Hematopoietic multipotent progenitor cell treated with erythropoietin and hydrocortisone succinate and interleukin-3 and kit ligand, for 8 days (in vitro differentiated cells): ENCODE measurements around the gene VAC14.

Experiments used
- DNase-seq: peaks from one replicate; pipeline ENCODE4 v3.0.0-alpha.2; 2015

The VAC14 gene

DNA sequence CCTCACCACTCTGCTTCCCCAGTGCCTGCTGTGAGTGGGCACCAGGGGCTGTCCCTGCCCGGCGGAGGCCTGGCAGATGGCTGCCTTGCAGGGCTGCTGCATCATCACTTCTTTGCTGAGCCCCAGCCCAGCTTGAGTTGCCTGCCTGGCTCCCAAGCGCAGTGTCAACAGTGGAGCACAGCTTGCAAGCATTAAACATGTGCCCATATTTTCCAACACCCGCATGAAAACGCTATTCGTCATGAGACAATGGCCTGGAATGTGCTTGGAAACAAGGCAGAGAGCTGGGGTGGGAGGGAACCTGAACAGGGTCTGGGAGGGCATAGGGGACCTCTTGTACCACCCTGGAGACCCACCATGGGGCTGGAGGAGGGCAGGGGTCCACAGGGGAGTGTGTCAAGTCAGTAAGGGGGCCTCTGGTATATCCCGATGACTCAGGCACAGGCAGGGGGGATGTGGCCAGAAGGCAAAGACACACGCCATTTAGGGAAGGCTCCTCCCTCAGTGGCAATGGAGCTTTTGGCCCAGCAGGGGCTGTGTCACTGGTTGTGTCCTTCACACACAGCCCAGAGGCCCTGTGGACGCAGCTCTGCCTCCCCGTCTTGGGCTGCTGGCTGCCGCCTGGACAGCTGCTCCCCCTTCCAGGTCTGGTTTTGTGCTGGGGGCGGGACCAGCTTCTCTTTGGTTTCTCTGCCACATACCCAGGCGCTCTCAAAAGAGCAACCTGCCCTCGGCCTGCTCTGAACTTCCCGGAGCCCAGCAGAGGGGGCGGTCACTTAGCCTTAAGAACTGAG is 97.7 kb downstream of the VAC14 start:
- DNase-seq = no peak

DNA sequence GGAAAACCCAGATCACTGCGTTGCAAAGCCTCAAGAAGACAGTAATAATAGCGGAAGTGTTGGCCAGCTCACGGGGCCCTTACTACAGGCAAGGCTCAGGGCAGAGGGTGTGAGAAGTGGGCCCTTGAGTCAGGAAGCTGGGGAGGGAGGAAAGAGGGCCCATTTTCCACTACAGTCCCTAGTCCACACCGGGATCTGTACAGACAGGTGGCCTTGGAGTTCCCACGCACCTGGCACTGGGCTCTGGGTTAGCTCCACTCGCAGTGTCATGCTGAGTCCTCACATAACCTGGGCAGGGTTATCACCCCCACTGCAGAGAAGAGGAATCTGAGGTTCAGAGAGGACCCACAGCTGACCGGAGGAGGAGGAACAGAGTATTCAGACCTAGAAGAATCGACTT is 98.3 kb downstream of the VAC14 start:
- DNase-seq = no peak

DNA sequence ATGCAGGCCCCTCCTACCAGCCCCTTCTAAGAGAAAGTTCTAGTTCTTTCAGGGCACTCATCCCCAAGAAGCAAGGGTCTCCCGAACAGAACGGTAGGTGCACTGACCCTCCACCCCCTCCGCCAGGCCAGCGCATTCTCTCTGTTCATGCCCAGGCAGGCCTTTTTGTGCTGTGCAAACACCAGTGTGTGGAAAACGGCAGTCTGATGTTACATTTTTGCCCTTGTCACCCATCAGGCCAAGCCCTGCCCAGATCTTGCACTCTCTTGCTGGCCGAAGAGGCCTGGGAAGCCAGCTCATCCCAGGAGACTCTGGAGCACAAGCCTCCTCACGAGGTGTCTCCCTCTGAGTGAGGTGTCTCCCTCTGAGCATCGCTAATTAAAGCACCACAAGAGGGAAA is 99.0 kb downstream of the VAC14 start:
- no peak for DNase-seq

DNA sequence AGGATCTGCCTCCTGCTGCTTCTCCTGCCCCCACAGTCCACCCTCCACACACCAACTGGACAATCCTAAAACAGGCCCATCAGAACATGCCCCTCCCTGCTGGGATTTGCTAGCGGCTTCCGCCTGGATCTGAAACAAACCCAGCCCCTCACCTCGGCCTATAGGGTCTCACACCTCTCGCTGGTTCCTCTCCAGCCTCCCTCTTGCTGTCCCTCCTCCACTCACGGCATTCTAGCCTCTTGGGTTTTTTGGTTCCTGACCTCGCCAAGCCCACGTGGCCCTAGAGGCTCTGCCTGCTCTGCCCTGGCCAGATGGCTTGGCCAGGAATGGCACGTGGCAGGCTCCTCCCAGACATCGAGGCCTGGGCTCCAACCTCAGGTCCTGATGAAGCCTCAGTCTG is 99.4 kb downstream of the VAC14 start:
- DNase-seq = no peak

DNA sequence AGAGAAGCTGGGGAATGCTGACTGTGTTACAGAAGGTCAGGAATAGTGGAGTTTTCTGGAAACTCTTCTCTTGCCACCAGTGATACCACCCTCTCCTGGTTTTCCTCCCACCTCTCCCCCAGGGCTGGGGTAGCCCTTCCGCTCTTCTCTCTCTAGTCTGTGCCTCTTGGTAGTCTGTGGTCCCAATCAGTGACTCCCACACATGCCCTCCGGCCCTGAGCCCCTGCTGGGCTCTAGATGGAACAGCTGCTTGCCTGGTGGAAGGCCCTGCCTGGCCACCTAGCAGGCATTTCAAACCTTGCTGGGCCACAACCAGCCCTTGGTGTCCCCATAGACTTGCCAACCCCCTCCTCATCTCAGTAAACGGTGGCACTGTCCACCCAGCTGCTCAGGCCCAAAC is 99.9 kb downstream of the VAC14 start:
- no peak for DNase-seq

DNA sequence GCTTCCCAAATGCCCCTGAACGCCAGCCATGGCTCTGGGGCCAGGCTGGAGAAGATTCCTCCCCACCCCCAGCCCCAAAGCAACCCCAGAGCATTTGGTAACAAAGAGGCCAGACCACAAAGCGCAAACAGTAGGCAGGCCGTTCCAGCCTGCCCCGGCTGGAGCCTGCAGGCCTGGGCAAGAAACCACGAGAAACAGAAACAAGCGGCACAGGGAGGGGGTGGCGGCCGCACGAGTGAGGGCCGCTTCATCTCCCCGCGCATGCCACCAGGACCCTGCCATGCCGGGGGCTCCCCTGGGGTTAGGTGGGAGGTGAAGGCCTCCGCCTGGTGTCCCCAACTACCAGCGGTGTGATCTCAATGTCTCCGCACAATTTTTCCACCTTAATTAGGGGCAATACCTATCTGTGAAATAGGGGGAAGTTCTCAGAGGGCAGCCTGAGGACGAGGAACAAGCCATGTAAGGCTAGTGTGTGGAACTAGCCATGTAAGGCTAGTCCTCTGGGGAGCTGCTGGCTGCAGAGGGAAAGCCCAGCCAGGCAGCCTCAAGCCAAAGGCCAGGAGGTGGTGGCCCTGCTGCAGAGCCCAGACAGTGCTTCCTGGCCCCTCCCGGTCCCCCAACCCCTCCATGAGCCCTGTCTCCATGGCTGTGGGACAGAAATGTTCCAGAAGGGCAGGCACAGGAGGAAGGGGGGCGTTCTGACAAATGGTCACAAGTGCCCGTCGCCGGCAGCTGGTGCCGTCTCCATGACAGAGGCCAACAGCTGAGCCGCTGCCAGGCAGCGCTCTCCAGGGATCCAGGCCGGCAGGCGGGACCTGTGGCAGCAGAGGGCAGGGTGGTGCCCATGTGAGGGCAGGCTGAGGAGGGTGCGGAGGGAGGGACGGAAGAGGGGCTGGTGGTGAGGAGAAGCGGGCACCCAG is 100.6 kb downstream of the VAC14 start:
- DNase-seq = no peak

DNA sequence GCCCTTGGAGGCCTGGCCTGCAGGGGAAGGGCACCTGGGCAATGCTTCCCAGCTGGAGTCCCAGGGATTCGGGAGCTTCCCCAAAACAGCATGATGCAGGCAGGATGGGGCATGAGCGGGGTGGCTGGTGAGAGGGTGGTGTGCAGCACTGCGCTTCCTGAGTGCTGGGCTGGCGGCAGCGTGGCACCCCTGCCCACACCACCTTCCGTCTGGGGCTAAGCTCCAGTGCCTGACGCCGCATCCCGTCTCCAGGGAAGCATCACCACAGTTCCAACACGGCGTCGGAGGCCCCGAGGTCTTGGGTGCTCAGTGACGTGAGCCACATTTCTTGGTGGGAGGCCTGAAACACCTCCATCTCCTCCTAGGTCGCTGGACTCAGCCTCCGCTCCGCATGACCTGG is 101.3 kb downstream of the VAC14 start:
- no peak for DNase-seq

DNA sequence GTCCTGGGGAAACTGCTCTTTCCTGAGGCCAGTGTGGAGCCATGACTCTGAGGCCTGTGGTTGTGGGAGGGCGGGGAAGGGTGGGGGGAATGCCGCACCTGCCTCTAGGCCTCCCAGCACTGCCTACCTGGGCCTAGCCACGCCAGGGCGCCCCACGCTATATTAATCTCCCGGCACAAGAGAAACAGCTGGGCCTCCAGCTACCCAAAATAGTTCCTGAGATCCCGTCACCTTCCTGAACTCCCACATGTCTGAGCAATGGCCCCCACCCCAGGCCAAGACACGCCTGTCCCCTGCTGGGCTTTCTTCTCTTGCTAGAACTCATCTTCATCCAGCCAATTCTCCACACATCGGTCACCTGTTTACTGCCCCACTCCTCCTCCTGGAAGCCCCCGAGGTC is 102.1 kb downstream of the VAC14 start:
- DNase-seq = no peak

DNA sequence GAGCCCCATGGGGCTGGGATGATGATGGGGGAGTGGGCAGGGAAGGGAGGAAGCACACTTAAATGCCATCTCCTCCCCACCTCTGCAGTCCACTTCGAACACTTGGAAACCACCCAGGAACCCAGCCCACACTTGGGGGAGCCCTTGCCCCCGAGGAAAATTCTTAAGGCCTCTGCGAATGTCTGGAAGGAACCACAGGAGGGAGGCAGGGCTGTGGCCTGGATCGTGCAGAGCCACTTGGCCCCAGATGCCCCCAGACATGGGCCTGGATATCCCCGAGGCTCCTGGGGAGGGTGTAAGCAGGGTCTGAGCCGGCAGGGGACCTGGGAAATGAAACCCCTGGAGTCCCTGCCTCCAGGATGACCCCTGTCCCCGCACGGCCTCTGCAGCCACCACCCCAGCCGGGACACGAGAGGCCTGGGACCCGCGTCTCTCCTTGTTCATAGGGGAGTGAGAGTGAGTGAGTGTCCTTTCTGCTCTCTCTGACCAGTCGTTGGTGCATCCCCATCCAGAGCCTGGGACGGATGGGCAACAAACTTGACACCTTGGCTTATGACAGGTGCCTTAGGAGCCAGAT is 103.3 kb downstream of the VAC14 start:
- no peak for DNase-seq

DNA sequence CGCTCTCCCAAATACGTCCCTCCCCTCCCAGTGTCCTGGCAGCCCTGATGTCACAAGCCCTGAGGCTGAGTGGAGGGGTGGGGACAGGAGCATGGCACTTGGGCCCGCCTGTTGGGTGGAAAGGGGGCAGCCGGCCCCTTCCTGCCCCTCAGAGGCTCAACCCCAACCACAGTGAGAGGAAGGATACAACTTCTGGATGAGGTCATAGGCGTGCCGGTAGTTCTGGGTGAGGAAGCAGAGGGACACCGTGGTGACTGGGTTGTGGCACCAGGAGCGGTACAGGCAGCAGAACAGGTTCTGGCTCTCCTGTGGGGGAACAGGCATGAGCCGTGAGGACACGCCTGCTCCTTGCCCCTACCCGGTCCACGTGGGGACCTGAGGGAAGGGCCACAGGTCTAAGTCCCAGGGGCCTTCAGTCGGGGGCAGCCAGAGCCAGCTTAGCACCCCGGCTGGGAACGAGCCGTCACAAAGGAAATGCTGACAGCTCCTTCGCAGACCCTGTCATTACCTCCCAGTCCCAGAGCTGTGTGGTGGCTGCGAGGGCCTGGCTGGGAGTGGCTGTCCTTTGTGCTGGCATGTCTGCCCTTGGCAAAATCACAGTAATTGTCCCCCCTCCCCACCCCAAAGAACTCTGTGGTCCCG is 103.9 kb downstream of the VAC14 start:
- DNase-seq = peak; percentile 59

DNA sequence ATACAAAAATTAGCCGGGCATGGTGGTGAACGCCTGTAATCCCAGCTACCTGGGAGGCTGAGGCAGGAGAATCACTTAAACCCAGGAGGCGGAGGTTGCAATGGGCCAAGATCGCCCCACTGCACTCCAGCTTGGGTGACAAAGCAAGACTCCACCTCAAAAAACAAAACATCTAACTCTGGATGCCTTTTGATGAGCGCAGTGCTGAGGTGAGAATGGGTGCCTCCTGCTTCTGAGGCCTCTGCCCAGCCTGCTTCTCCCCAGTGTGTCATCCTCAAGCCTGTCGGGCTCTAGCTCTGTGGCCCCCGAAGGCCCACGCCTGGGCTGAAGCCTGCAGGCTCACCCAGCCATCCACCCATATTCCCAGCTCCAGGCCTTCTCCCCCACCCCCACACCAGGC is 104.6 kb downstream of the VAC14 start:
- DNase-seq = no peak

DNA sequence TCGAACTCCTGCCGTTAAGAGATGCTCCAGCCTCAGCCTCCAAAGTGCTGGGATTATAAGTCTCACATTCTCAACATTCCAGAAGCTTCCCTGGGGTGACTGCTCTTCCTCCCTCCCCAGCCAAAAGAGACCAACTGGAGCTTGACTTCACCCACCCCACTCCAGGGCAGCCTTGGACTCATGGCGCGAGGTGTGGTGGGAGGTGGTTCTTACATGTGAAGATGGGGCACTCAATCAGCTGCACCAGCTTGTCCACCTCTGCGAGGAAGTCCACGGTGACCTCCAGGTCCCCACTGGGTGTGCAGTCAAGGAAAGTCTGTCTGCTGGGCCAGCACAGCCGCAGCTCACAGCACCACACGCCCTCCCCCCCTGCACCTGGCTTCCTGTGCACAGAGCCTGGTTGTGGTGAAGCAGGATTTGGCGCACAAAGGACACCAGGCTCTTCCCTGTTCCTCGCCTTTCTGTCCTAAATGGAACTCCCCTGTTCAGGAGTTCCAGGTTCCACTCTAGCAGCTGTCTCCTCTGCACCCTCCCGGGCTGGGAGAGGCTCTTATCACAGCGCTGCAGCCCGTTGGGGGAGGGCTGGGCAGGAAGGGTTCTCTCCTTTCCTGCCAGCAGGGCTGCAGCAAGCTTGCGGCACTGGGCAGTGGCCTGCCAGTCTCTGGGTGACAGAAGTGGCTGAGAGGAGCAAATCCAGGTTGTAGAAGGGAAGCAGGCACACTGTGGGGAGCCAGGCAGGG is 105.5 kb downstream of the VAC14 start:
- DNase-seq = peak; percentile 96

DNA sequence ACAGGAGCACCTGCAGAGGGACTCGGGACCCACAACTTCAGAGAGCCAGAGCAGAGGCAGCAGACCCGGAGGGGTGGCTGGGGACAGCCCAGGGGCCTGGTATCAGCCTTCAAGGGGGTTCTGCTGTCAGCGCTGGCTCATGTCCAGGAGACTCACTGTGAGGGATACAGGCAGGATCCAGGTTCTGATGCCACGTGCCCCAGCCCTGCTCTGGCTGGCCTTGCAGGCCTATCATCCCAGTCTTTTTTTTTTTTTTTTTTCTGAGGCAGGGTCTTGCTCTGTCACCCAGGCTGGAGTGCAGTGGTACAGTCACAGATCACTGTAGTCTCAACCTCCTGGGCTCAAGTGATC is 106.1 kb downstream of the VAC14 start:
- DNase-seq = peak; percentile 57

DNA sequence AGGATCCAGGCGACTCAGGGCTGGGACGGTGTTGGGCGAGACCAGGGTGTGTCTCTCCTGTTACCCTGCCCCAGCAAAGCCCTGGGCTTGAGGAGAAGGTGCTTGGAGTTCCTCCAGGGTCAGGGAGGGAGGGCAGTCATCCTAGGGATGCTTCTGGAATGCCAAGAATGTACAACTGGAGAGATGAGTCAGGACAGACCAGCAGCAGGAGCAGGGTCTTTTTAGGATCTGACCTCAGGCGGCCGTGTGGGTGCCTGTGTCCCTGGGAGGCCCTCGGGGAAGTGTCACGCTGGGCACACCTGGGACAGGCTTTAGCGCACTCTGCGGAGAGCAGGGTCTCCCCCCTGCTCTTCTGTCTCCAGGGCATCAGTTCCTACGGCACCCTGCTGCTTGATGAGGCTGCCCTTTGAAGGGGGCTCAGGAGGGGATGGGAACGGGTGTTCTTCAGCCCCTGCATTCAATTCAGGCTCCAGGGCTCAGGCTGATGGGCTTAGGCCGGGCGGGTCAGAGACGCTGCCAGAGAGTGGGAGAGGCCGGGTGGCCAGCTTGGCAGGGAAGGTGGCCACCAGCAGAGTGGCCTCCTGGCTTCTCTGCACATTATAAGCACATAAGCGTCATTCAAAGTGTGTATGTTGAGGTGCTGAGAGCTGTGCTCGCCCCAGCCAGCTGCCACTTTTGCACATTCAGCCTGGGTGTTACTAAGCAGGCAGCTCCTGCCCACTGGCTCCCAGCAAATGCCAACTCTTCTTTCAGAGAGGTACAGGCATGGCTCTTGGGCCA is 106.7 kb downstream of the VAC14 start:
- no peak for DNase-seq

DNA sequence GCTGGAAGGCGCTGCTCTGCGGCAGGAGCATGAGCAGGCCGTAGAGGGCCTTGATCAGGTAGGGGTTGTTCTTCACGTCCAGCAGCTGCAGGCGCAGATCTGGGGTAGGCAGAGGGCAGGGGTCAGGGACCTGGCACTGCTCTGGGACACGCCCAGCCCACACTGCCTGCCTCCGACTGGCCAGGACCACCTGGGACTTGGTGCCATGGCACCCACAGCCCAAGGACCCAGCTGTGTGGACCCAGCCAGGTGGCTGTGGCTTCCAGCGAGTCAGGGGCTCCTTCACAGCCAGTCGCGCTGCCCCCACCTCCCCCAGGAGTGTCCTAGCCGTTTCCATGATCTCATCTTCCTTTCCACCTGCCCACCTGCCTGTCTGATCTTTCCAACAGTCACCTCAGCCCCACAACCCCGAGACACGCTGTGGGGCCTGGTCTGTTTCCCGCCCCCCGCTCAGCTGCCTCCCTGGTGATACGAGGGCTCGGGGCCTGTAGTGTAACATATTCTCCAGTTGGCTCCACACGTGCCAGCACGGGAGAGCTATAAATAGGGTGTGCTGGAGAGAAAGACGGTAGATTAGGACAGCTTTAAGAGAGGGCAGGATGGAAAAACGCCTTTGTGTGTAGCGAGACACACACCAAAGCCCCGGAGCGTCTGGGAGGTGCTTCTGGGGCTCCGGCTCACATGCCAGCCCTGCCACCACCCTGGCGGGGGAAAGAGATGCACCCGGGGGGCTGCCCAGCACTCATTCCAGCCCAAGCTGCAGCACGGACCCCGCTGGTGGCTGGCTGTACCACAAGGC is 107.9 kb downstream of the VAC14 start:
- DNase-seq = no peak

DNA sequence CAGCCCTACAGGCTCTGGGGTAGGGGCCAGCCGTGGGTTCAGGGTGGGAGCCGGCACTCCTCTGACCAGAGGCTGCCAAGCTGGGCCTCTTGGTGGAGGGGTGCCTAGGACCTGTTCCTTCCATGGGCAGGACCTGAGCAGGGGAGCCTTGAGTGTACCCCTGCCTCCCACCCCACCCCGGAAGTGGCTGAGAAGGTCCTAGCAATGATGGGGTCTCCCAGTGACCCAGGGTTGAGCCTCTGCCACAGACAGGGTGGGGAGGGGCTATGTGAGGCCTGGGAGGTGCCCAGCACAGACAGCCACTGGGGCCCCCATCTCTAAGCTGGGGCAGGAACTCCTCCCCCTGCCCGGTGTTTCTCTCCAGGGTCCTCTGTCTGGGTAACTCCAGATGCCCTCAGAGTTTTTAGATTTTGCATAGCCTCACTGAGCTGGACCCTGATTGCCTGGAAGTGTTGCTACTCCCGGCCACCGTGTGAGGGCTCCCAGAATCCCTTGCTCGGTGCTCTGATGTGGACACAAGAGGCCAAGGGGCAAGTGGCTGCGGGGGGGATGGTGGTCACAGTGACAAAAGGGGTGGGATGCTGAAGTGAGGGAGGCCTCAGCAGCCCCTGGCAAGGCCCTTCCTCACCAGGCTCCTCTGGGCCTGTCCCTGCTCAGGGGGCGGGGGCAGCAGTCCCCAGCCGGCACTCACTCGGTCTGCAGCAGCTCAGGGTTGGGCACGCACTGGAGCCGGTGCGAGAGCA is 108.7 kb downstream of the VAC14 start:
- DNase-seq = no peak

DNA sequence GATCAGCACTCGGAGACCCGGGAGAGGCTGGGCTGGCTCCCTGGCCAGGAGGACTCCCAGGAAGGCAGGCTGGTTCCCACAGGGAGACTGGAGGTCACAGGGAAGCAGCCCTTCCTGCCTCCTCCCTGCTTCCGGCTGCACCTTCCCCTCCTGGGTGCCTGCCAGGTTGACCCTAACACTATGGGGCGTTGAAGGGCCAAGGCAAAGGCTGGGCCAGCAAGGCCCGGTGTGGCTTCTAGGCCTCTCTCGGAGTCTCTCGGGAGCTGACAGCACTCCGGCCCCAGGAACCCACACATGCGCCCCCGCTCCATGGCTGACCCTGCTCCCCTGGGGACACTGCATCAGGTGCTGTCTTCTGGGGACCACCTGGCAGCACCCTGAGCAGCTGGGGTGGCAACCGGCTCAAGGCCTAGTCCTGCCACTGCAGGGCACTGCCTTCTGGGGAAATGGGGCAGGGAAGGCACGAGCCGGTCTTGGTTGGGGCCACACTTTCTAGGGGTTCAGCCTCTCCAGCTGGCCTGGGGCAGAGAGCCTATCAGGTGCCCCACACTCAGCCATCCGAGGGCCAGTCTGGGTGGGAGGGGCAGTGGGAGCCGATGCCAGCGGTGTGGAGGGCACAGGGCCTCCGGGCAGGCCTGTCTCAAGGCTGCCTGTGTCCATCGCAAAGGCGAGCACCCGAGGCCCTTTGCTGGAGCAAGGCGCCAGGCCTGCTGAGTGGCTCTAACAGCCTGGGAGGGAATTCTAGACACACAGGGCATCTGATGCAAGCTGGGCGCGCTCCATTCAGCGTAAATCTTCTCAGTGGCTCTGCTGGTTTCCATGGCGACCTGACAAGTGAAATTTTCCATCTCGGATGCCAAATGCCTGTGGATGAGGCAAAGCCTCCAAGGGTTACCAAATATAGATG is 109.5 kb downstream of the VAC14 start:
- DNase-seq = no peak

DNA sequence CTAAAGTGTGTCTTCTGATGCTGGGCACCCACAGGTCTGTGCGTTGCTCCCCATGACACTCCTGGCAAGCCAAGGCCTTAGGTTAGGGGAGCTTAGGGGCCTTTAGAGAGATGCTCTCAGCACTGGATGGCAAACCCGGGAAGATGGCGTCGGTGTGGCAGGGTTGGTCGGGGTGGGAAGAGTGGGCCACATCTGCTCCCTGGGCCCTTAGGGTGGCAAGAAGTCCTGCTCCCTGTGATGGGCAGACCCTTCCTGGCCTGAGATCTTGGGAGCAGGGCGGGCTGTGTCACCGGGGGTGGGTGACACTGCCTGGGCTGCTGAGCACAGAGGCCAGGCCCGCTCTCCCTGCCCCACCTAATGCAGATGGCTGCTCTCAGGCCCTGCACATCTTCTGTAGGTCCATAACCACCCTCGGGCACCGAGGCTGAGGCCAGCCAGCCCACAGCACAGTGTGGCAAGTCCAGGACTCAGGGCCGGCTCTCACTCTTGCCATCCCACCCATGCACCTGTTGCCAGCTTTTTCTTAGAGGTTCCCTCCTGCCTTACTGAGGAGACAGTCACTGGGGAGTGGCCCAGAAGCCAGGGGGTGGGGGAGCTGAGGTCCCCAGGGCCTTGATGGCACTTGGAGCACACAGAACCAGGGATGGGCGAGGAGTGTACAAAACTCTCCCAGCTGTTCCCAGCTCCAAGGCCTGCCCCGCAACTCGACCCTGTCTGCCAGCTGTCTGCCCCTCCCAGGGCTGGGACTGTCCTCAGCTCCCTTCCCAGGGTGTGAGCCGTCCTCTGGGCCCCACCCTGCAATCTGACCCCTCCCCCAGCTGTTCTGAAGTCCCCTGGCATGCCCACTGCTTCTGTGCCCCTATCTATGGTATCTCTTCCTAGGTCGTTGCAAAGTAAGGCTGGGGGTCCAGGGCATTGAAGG is 110.7 kb downstream of the VAC14 start:
- no peak for DNase-seq
